T-helper 1 cell treated with Interleukin-12 subunit alpha and Interleukin-12 subunit beta and Interleukin-4 antibody, amounts not matched to agents 30 μg/mL and 1 μg/mL, for 36 hours (primary cell): ENCODE results near the gene ARID4B.

Source experiments
- H3K27ac Mint-ChIP-seq: one replicate; pipeline ENCODE4 v1.8.0; 2021; ENCODE audit warnings: mild to moderate bottlenecking, mixed read lengths
- H3K27me3 Mint-ChIP-seq: one replicate; pipeline ENCODE4 v1.8.0; 2021; ENCODE audit warnings: low read depth, mixed read lengths
- H3K36me3 Mint-ChIP-seq: one replicate; pipeline ENCODE4 v1.8.0; 2021; ENCODE audit warnings: low read depth, mixed read lengths
- H3K4me1 Mint-ChIP-seq: one replicate; pipeline ENCODE4 v1.8.0; 2021; ENCODE audit warnings: low read depth, mixed read lengths
- H3K4me3 Mint-ChIP-seq: one replicate; pipeline ENCODE4 v1.8.0; 2021; ENCODE audit warnings: mild to moderate bottlenecking, moderate library complexity, mixed read lengths
- H3K9me3 Mint-ChIP-seq: one replicate; pipeline ENCODE4 v1.8.0; 2021; ENCODE audit warnings: mixed read lengths

The ARID4B gene

GRCh38 chr1:235145639-235146038, 182.3 kb downstream of the ARID4B start:
- Mint-ChIP-seq H3K27ac (no peak overlapping the region), H3K4me3 (no peak overlapping the region), H3K36me3 (peaks cover 35% of the 10 kb centered on the region), H3K9me3 (no peaks in the 10 kb centered on the region), H3K4me1 (peaks cover 7% of the 10 kb centered on the region), H3K27me3 (no peaks in the 10 kb centered on the region)

DNA sequence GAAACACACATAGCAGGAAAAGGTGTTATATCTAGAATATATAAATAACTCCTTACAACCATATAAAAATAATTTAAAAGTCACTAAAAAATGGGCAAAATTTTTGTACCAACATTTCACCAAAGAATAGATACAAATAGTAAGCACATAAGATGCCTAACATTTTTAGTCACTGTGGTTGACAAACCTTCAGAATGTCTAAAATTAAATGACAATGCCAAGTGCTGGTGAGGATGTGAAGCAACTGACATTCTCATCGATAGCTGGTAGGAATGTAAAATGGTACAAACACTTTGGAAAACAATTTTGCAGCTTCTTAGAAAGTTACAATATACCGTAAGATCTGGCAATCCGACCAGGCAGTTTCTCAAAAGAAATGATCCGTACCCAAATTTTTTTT, 185.0 kb downstream of the ARID4B start:
- Mint-ChIP-seq H3K4me1 (peaks cover 13% of the 10 kb centered on the region), H3K4me3 (no peak overlapping the region), H3K9me3 (no peaks in the 10 kb centered on the region), H3K27me3 (no peaks in the 10 kb centered on the region), H3K27ac (no peak overlapping the region), H3K36me3 (peaks cover 44% of the 10 kb centered on the region)

GRCh38 chr1:235139315-235139714, 188.7 kb downstream of the ARID4B start:
- H3K4me3 Mint-ChIP-seq, result no peak overlapping the region
- H3K4me1 Mint-ChIP-seq, result peaks cover 14% of the 10 kb centered on the region
- peak overlapping the region; percentile 23 for H3K27ac Mint-ChIP-seq
- no peaks in the 10 kb centered on the region for H3K27me3 Mint-ChIP-seq
- peaks cover 51% of the 10 kb centered on the region for H3K36me3 Mint-ChIP-seq
- no peaks in the 10 kb centered on the region for H3K9me3 Mint-ChIP-seq

- Mint-ChIP-seq H3K4me1 (peaks cover 14% of the 10 kb centered on the region), H3K4me3 (no peak overlapping the region), H3K27me3 (no peaks in the 10 kb centered on the region), H3K27ac (peak overlapping the region; percentile 23), H3K9me3 (no peaks in the 10 kb centered on the region), H3K36me3 (peaks cover 48% of the 10 kb centered on the region)
Measured at GRCh38 chr1:235138821-235139220, 189.2 kb downstream of the ARID4B start.

DNA sequence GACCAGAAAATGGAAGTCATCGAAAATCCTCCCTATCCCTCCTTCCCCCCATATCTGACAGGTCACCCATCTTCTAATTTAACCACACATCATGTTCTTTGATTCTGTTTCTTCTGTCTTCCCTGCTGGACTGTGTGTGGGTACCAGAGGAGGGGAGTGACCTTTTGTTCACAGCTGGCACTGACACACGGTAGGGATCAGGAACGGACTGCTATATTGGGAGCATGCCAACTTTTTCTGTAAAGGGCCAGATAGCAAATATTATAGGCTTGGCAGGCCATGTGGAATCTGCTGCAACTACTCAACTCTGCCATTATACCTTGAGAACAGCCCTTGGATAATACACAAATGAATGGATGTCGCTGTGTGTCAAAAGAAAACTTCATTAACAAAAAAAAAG, 191.9 kb downstream of the ARID4B start:
- Mint-ChIP-seq H3K4me1 (peaks cover 14% of the 10 kb centered on the region), H3K4me3 (no peak overlapping the region), H3K9me3 (no peaks in the 10 kb centered on the region), H3K27ac (no peak overlapping the region), H3K27me3 (no peaks in the 10 kb centered on the region), H3K36me3 (peaks cover 50% of the 10 kb centered on the region)

- Mint-ChIP-seq H3K27me3 (no peaks in the 10 kb centered on the region), H3K9me3 (no peaks in the 10 kb centered on the region), H3K4me3 (no peak overlapping the region), H3K27ac (no peak overlapping the region), H3K4me1 (peaks cover 13% of the 10 kb centered on the region), H3K36me3 (peaks cover 47% of the 10 kb centered on the region)
Measured at GRCh38 chr1:235134171-235134570, 193.8 kb downstream of the ARID4B start.

GRCh38 chr1:235133086-235133485, 194.9 kb downstream of the ARID4B start:
- Mint-ChIP-seq H3K27ac (no peak overlapping the region), H3K27me3 (no peaks in the 10 kb centered on the region), H3K4me1 (peaks cover 8% of the 10 kb centered on the region), H3K9me3 (no peaks in the 10 kb centered on the region), H3K4me3 (no peak overlapping the region), H3K36me3 (peaks cover 37% of the 10 kb centered on the region)

DNA sequence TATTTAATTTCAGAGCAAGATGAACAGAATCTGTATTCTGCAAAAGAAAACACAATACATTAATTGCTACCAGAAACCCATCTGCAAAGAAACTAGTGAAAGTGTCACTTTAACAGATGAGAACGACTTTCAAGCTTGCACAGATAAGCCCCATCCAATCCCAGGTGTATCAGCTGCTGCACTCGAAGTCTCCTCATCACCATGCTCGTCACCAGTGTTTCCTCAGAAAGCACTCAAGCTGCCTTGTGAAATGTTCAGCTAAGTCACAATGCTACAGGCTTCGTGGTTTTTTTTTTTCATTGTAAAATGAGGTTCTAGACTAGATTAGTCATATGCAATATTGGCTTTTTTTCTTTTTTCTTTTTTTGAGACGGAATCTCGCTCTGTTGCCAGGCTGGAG, 196.0 kb downstream of the ARID4B start:
- no peak overlapping the region for H3K4me3 Mint-ChIP-seq
- no peaks in the 10 kb centered on the region for H3K27me3 Mint-ChIP-seq
- H3K36me3 Mint-ChIP-seq, result peaks cover 38% of the 10 kb centered on the region
- H3K4me1 Mint-ChIP-seq, result peaks cover 16% of the 10 kb centered on the region
- H3K27ac Mint-ChIP-seq, result no peak overlapping the region
- no peaks in the 10 kb centered on the region for H3K9me3 Mint-ChIP-seq

DNA sequence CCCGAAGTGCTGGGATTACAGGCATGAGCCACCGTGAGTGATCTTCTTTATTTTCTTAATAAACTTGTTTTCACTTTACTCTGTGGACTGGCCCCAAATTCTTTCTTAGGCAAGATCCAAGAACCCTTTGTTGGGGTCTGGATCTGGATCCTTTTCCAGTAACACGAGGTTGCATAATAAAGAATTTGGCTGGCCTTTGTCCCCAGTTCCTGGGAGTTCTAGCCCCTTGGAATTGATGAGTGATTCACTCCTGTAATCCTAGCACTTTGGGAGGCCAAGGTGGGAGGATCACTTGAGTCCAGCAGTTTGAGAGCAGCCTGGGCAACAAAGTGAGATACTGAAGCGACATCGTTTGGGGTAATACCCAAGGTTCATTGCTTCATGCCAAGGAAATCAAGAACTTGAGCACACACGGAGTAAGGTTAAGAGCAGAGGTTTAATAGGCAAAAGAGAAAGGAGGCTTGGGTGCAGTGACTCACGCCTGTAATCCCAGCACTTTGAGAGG, 197.2 kb downstream of the ARID4B start:
- Mint-ChIP-seq H3K27ac (no peak overlapping the region), H3K36me3 (peaks cover 37% of the 10 kb centered on the region), H3K4me1 (peaks cover 24% of the 10 kb centered on the region), H3K4me3 (no peak overlapping the region), H3K9me3 (no peaks in the 10 kb centered on the region), H3K27me3 (no peaks in the 10 kb centered on the region)

DNA sequence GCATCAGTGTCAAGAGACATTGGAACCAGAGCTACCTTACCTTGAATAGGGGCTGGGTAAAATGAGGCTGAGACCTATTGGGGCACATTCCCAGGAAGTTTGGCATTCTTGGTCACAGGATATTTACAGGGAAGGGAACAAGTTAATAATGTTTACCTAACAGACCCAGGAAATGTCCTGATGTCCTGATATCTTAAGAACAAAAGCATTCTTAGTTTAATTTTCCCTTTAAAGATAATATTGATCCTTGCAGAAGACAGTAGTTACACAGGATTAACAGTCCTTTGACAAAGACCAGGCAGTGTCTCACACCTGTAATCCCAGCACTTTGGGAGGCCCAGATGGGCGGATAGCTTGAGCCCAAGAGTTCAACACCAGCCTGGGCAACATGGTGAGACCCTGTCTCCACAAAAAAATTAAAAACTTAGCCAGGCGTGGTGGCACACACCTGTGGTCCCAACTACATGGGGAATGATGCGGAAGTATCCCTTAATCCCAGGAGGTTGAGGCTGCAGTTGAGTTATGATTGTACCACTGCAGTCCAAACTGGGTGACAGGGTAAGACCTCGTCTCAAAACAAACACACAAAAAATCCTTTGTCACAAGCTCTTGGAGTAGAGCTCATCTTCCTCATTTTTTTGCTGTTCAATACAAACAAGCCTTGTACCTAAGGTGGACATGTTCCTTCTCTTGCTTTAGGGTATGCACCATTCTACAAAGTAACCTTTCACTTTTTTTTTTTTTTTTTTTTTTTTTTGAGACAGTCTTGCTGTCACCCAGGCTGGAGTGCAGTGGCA, 198.0 kb downstream of the ARID4B start:
- Mint-ChIP-seq H3K27ac (peak overlapping the region; percentile 59), H3K9me3 (no peaks in the 10 kb centered on the region), H3K4me3 (peak overlapping the region; percentile 31), H3K27me3 (no peaks in the 10 kb centered on the region), H3K36me3 (peaks cover 33% of the 10 kb centered on the region), H3K4me1 (peaks cover 29% of the 10 kb centered on the region)

- Mint-ChIP-seq H3K27me3 (no peaks in the 10 kb centered on the region), H3K27ac (peak within 1 kb of the TSS; percentile 96), H3K9me3 (no peaks in the 10 kb centered on the region), H3K36me3 (peaks cover 37% of the 10 kb centered on the region), H3K4me3 (peak within 1 kb of the TSS; percentile 95), H3K4me1 (peaks cover 33% of the 10 kb centered on the region)
Measured at GRCh38 chr1:235128456-235129328, 199.3 kb downstream of the ARID4B start, which contains the start of gene TOMM20. Gene TOMM20, minus strand, starts transcription at chr1:235128837. Its CDS starts 122 bp downstream, at chr1:235128715.

DNA sequence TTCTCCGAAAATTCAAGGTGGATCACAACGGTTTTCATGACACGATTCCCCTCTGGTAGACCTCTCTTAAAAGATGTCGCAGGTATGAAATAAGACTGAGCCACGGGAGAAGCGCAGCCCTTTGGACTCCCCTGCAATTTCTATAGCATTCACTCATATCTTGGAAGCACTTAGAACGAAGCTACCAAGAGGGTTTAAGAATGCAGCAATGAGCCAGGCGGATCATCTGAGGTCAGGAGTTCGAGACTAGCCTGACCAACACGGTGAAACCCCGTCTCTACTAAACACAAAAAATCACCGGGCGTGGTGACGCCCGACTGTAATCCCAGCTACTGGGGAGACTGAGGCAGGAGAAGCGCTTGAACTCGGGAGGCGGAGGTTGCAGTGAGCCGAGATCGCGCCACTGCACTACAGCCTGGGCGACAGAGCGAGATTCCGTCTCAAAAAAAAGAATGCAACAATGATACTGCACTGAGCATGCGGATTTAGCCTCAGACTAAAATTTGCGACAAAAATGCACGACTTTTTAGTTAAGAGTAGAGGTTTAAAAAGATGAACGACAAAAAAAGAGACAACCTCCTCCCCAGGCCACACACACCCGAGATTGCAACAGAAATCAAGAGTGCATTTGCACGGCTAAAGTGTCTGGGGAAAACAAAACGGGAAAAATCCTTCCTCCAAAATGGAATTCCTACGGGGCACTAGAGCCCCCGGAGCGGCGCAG, 200.1 kb downstream of the ARID4B start:
- H3K36me3 Mint-ChIP-seq, result peaks cover 34% of the 10 kb centered on the region
- H3K27ac Mint-ChIP-seq, result peak overlapping the region; percentile 96
- no peaks in the 10 kb centered on the region for H3K9me3 Mint-ChIP-seq
- peaks cover 38% of the 10 kb centered on the region for H3K4me1 Mint-ChIP-seq
- H3K4me3 Mint-ChIP-seq, result peak overlapping the region; percentile 95
- no peaks in the 10 kb centered on the region for H3K27me3 Mint-ChIP-seq

GRCh38 chr1:235127203-235127602, 200.8 kb downstream of the ARID4B start:
- Mint-ChIP-seq H3K4me3 (peak overlapping the region; percentile 95), H3K27me3 (no peaks in the 10 kb centered on the region), H3K36me3 (peaks cover 33% of the 10 kb centered on the region), H3K9me3 (no peaks in the 10 kb centered on the region), H3K4me1 (peaks cover 45% of the 10 kb centered on the region), H3K27ac (peak overlapping the region; percentile 96)

GRCh38 chr1:235124665-235125064, 203.3 kb downstream of the ARID4B start:
- Mint-ChIP-seq H3K4me1 (peaks cover 44% of the 10 kb centered on the region), H3K9me3 (no peaks in the 10 kb centered on the region), H3K27ac (peak overlapping the region; percentile 80), H3K4me3 (peak overlapping the region; percentile 54), H3K27me3 (no peaks in the 10 kb centered on the region), H3K36me3 (peaks cover 37% of the 10 kb centered on the region)
